ENCODE results near the gene MRAS.

- TF ChIP-seq, protein P1, sequence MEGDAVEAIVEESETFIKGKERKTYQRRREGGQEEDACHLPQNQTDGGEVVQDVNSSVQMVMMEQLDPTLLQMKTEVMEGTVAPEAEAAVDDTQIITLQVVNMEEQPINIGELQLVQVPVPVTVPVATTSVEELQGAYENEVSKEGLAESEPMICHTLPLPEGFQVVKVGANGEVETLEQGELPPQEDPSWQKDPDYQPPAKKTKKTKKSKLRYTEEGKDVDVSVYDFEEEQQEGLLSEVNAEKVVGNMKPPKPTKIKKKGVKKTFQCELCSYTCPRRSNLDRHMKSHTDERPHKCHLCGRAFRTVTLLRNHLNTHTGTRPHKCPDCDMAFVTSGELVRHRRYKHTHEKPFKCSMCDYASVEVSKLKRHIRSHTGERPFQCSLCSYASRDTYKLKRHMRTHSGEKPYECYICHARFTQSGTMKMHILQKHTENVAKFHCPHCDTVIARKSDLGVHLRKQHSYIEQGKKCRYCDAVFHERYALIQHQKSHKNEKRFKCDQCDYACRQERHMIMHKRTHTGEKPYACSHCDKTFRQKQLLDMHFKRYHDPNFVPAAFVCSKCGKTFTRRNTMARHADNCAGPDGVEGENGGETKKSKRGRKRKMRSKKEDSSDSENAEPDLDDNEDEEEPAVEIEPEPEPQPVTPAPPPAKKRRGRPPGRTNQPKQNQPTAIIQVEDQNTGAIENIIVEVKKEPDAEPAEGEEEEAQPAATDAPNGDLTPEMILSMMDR (IDR thresholded peaks at IDR 0.05; ENCODE audit: insufficient read depth, low read length, poor library complexity, severe bottlenecking), result no peak
- no peak for TF ChIP-seq EZH2phosphoT487 (conservative IDR thresholded peaks at IDR 0.05; ENCODE audit: low read length)
Observed at GRCh38 chr3:138308783-138309182, 39.6 kb upstream of the MRAS start.

Measured in SU-DHL-6 (cell line).